Neural cell (in vitro differentiated cells): Measurements from ENCODE around the gene CNIH3.

Source experiments
- CTCF ChIP-seq: fragments of 450-650 bp; IDR thresholded peaks from 2 replicates; pipeline ENCODE4 v1.5.1; 2014; ENCODE audit warnings: antibody characterized with exemption, mild to moderate bottlenecking, moderate library complexity; ENCODE audit not compliant: poor library complexity, severe bottlenecking
- EZH2 ChIP-seq: fragments of 200-600, 300-800 bp; shearing (Covaris generic), sonication (generic); IDR thresholded peaks from 2 replicates; pipeline ENCODE4 v1.6.1; 2014; ENCODE audit warnings: antibody characterized with exemption, low read length, borderline replicate concordance, mild to moderate bottlenecking; ENCODE audit not compliant: insufficient read depth, poor library complexity, severe bottlenecking
- MXI1 ChIP-seq: fragments of 450-650 bp; conservative IDR thresholded peaks from 2 replicates; pipeline ENCODE4 v1.6.1; 2014; ENCODE audit warnings: antibody characterized with exemption, mild to moderate bottlenecking; ENCODE audit not compliant: poor library complexity, severe bottlenecking
- POLR2AphosphoS5 ChIP-seq: IDR thresholded peaks from 2 replicates; pipeline ENCODE4 v1.6.1; 2012
- TAF1 ChIP-seq: IDR thresholded peaks from 2 replicates; pipeline ENCODE4 v1.6.1; 2012; ENCODE audit warnings: low read depth

GRCh38 chr1:224641030-224641429 lies 24.9 kb downstream of the CNIH3 start:
- TF ChIP-seq MXI1: no peak
- no peak for TF ChIP-seq POLR2AphosphoS5
- no peak for TF ChIP-seq CTCF
- TF ChIP-seq EZH2: no peak
- TF ChIP-seq TAF1: no peak
